ENCODE data around the gene SLC39A9.
A peak's percentile ranks its signal among the peaks of the same experiment; 100 is the strongest.

DNA sequence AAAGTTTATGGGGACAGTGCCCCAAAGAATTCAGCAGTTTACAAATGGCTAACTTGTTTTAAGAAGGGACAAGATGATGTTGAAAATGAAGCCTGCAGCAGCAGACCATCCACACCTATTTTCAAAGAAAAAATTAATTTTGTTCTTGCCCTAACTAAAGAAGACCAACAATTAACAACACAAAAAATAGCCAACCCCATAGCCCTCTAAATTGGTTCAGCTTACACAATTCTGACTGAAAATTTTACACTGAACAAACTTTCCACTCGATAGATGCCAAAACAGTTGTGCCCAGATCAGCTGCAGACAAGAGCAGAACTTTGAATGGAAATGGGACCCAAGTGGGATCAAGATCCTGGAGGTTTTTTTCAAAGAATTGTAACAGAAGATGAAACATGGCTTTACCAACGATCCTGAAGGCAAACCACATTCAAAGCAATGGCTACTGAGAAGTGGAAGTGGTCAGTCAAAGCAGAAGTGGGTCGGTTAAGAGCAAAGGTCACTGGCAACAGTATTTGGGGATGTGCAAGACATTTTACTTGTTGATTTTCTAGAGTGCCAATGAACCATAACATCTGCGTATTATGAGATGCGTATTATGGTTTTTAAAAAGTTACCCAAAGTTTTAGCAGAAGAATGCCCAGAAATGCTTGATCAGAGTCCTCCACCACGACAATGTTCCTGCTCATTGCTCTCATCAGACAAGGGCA lies 30.0 kb downstream of the SLC39A9 start:
- TF ChIP-seq POLR2AphosphoS5 (IDR thresholded peaks at IDR 0.05; ENCODE audit: low read depth, low read length) (no peak), POLR2A (IDR thresholded peaks at IDR 0.05; ENCODE audit: low read depth, low read length) (no peak), POU2F2 (IDR thresholded peaks at IDR 0.05; ENCODE audit: low read depth, low read length) (no peak), TAF1 (IDR thresholded peaks at IDR 0.05; ENCODE audit: low read depth, low read length) (no peak), SPI1 (IDR thresholded peaks at IDR 0.05; ENCODE audit: low read depth, low read length) (peak; percentile 97), PAX5 (IDR thresholded peaks at IDR 0.05; ENCODE audit: insufficient read depth, low read length, severe bottlenecking) (no peak)
